Activated CD4-positive, CD25-positive, alpha-beta regulatory T cell treated with anti-CD3 and anti-CD28 coated beads, Interleukin-2, amount 50 U/mL, for 24 hours (primary cell): ENCODE measurements around the gene ITSN1.
"Not testable (repeated sequence)": the region's sequence is repeated elsewhere in the genome, so short reads cannot be mapped to it uniquely, and the experiment has no call there.

ENCODE experiments used
- ATAC-seq, 2 donors: fragments of 150-1000 bp; cut with Tn5 transposase; one replicate each; pipeline ENCODE4 v1.10.0; 2021; ENCODE audit warnings: mild to moderate bottlenecking in 1 of 2, moderate library complexity in 1 of 2

Gene ITSN1

DNA sequence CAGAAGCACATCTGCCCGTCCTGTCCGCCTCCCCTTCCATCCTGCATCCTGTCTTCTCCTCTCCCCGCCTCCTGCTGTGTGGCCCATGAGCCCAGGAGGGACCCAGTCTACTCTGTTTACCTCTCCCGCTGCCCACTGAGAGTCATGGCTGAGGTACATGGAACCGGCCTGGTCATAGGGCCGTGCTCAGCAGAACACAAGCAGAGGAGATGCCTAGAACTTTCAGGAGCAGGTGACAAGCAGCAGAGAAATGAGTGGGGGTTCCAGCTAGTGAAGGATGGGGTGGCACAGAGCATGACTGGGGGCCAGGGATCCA is 202.5 kb downstream of the ITSN1 start:
- ATAC-seq = no peak

DNA sequence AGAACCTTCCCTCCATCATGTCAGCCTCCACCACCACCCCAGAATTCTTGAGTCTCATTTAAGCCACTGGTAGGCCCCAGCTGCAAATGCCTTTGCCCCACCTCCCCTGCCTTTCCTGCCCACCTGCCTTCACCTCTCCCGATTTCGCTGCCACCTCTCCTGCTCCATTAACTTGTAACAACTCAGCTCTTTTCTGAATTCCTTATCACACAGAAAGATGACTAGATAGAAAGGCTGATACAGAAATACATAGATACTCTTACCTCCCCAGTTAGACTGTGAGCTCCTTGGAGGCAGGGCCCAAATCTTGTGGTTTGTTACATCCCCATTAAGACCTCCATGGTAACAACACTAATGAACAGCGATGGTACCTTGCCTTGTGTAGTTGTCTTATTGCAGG is 203.8 kb downstream of the ITSN1 start:
- ATAC-seq = no peak

DNA sequence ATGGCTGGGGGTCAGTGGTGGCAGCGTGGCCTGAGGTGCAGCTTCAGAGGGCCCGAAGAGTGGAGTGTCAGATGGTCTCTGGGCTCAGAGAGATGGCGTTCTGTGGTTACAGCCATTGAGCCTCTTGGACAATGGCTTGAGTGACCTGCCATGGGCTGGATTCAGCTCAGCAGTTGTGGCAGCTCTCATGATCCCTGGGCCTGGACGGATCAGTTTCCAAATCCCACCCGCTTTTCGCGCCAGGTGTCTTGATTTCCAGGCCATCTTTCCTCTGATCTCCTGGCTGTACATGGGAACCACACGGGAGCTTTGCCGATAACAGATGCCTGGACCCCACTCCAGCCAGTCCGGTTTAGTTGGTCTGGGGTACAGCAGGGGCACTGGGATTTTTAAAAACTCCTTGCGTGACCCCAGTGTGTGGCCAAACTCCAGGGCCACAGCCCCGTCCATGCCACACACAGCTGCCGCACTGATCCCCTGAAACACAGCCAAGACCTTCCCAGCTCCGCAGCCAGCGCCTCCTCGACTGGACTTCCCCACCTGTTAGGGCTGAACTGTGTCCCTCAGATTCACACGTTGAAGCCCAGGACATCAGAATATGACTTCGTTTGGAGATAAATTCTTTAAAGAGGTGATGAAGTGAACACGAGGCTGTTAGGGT is 205.4 kb downstream of the ITSN1 start:
- ATAC-seq = no peak

DNA sequence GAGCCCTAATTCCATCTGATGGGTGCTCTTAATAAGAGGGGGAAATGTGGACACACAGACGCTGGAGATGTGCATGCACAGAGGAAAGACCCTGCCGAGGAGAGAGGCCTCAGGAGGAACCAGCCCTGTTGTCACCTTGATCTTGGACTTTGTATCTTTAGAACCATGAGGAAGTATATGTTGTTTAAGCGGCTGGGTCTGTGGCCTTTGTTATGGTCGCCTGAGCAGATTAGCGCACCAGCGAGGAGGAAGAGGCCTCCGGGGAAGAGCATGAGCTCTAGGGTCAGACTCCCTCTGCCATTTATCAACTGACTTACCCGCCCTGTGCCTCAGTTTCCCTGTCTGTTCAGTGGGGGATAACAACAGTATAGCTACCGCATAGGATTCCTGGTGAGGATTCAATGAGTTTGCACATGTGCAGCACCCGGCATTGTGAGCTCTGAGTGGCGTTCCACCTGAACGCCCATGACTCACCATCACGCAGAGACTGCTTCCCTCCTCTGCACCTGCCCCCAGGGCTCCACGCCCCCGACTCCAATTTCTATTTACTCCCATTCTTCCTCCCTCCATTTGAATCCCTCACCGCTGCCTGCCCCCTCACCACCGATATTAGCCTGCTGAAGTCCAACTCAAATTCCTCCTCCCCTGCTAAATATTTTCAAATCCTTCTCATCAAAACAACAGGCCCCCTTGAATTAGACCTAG is 206.1 kb downstream of the ITSN1 start:
- no peak for ATAC-seq

DNA sequence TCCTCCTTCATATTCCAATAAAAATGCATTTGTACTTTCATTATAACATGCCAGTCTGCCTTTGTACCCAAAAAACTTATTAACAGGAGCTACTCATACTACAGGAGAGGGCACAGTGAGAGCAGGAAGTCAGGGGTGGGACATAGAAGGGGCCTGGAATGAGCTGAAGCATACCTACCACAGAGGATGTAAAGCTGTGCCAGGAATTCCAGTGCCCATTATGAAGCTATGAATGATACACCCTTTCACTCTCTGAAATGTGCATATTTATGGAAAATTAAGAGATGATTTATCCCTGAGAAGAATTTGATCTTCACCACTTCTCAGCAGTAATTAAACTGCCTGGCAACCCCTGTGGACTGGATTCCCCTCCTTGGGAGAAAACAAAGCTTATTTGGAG is 207.5 kb downstream of the ITSN1 start:
- no peak for ATAC-seq

DNA sequence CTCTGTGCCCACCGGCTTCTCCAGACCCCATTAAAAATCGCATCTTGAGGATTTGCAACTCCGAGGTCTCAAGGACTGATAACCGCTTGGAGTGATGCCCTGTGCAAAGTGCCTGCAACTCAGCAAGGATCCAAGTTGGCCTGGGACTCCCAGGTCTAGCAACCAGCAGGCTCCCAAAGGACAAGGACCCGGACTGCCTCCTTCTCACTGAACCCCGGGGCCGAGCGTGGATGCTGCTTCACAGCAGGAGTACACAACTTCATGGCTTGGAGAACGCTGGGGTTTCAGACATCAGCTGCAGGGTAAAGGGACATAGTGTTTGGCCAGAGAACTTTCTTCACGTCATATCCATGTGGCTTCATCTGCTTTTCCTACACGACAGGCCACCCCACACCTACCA is 208.1 kb downstream of the ITSN1 start:
- ATAC-seq = no peak

DNA sequence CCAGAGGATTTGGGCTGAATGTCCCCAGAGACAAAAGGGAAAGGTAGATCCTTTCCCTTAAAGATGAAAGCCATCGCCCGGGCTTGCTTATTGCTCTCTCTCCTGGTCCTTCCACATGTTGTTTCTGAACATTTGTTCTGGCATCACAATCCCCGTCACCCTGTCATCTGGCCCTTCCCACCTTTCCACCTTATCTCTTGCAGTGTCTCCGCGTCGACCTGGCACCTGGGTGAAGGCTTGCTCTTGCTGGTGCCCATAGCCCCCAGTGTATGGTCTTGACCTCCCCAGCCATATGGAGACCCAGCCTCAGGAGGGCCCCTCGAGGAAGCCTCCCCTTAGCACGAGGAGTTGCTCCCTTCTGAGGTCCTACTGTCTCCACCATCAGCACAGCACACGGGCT is 208.7 kb downstream of the ITSN1 start:
- no peak for ATAC-seq

DNA sequence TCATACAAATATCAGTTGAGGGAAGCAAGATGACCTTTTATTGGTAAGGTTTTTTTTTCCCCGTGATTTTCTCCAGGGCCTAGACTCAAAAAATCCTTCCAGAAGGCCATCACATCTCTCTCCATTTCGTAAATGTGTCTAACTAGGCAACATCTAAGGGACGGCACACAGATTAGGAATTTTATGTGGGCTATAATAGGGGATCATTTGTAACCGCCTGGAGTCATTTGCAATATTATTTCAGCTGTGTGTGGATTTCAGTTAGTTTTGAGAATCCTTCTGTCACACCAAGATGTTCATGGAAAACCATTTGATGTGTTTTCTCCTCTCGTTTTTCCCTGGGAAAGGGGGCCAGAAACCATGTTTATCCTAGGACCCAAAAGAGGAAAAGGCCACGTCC is 210.2 kb downstream of the ITSN1 start:
- no peak for ATAC-seq

DNA sequence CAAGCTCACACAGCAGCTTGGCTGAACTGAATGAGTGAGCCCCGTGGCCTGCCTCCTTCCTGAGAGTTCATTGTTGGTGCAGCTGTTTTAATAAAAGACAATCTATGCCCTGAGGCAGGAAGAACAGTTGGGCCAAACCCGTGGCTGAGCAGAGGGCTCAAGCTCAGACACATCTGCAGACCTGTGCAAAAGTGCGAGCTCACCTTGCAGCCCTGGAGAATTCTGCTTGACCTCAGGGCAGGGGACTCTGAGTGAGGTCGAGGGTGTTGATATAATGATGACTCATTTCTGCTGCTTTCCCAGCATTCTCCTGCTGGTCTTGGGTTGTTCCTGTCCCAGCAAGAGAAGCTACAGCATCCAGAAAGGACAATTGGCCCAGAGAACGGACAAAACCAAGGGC is 212.3 kb downstream of the ITSN1 start:
- no peak for ATAC-seq

DNA sequence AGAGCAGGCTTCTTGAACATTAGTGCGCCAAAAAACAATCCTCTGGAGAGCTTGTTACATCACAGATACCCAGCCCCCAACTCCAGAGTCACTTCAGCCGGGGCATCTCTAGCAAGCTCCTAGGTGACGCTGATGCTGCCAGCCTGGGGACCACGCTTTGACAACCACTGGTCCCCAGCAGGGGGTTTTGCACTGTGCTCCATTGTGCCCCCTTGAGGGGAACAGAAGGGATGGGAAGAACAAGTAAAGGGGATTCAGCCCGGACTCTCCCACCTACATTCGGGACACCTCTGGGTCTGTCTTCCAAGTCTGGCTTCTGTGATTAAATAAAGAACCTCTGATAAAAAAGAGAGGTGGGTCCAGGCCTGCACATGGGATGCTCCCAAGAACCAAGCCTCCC is 212.9 kb downstream of the ITSN1 start:
- no peak for ATAC-seq

DNA sequence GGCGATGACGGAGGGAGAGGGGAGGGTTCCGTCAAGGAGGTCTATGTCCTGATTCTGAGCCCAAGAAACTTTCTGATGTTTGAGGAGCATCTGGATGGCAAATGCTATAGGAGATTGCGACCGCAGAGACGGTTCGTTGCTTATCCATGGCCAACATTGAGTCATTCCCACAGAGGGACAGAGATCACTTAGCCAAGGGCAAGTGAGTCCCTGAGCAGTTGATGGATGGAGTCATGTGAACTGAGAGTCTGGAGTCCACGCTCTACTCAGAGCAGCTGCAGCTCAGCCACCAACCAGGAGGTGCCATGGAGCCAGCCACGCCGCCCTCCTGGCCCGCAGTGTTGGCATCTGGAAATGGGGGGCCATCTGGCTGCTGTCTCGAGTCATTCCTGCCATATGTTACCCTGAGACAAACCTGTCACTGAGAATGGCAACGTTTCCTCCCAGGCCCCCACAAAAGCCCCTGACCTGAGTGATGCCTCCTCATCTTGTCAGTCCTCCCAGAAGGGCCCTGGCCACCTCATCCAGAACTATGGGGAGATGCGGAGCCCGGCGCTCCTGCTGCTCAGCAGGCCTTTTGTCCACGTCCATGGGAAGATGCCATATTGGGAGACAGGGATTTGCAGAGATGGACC is 214.7 kb downstream of the ITSN1 start:
- ATAC-seq = no peak

DNA sequence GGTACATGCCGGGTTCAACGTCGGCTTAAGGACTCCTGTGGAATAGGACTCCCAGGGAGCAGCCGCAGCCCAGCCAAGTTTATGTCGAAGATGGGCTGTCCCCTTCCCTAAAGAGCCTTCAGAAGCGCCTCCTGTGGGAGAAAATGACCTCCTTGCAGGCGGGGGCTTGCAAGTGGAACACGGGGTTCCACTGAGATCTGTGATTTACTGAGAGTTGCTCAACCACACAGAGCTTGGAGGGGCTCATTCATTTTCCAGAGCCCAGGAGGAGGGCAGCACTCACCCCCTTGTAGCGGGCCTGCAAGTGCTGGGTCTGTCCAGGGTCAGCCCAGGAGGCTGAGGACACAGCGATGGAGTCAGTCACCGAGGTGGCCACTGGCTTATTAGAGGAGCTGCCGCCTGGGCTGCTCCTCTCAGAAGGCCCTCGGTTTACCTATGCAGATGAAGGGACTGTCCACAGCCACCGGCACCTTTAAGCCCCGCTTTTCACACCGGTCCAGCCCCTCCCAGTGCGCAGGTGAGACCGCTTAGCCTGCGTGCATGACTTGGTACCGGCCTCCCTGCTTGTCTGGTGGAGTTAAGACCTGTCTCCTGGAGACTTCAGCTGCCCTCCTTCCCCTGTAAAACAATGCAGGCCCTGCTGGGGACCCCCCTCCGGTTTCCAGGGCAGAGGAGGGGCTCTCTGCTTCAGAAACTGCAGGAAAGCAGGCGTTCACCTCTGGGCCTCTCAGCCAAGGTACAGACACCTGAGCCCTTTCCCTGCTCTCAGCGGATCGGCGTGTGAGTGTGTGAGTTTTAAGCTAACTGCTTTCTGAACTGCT is 215.8 kb downstream of the ITSN1 start:
- ATAC-seq = no peak

DNA sequence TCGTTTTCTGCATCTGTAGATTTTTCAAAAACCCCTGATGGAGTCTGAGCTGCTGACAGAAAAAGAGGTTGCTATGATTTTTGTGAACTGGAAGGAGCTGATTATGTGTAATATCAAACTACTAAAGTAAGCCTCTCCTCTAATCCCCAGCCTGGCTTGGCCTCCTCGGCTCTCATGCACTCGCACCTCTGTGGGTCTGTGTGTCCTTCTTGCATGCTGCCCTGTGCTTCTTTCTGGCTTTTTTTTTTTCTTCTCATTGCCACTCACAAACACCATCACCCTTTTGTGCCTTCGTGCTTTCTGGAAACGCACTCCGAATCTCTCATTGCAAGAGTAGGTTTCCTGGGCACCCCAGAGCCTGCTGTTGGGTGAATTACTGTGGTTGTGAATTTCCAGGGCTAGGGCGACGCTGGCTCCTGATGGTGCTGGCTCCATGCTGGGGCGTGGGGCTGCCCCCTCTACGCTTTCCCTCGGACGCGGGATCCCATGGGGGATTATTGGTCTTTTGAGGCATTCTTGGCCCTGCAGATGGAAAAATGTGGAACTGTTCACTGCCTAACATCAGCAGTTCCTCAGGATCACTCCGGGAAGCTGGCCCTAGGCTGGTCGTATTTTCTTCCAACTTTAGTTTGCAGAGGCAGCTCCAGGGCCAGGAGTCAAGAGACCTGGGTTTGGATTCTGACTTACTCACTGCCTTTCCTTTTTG is 216.5 kb downstream of the ITSN1 start:
- ATAC-seq = no peak

DNA sequence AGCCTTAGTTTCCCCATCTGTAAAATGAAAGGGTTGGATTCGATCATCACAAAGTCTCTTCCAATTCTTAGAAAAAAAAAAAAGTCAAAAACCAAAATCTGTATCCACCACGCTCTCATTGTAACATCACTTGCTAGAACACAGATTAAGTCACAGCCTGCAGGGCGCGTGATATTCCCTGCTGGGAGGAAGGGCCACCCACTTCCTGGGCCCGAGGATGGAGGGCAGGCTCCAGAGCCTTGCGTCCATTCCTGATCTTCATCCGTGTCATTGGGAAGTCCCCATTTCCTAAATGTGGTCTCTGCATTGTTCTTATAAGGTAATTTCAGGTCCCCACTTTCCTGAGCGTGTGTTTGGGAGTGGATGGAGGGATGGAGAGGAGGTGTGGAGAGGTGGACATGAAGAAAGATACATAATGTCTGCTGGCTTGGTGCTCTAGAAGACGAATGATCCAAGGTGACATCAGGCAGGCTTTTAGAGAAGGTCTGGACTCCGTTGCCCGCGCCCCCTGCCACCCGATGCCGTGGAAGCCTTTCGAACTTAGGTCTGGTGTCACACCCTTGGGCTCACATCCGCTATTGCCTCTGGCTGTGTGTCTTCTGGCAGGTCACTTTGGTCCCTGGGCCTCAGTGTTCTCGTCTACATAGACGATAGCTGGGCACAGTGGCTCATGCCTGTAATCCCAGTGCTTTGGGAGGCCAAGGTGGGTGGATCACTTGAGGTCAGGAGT is 217.2 kb downstream of the ITSN1 start:
- no peak for ATAC-seq

DNA sequence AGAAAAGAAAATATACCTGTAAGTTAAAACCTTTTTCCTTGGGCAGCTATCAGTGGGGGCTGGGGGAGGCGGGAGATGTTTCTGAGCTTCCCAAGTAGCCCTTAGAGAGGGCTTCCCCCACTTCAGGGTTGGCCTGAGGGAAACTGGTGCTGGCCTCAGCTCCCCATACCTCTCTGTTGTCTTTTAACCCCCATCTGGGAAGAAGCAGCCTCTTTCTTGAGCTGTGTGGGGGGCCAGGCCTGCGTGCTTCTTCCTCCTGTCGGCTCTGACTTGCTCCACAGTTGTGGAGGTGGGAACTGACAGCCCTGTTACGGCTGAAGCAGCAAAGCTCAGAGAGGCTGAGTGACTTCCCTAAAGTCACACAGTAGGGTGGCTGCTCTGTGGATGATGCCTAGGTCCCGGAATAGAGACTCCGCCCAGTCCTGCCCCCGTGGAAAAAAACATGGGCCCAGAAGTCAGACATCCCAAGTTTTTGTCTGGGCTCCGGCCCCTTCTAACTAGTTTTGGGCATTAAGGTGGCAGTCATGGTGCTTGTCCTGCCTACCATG is 218.1 kb downstream of the ITSN1 start:
- ATAC-seq = no peak

DNA sequence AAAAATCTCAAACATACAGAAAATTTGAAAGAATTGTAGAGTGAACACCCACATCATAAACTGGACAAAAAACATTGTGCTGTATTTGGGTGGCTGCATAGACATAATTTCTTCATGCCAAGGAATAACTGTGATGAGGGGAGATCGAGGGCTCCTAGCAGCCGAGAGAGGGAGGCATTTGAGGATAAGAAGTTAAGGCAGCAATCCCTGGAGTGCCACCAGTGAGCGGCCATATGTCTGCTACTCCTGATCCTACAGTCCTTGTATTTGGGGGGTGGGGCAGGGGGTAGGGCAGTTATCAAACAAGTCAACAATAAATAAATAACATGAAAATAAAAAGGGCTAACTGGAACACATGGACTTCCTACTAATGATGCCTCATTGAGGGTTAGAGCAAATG is 218.8 kb downstream of the ITSN1 start:
- ATAC-seq = no peak

DNA sequence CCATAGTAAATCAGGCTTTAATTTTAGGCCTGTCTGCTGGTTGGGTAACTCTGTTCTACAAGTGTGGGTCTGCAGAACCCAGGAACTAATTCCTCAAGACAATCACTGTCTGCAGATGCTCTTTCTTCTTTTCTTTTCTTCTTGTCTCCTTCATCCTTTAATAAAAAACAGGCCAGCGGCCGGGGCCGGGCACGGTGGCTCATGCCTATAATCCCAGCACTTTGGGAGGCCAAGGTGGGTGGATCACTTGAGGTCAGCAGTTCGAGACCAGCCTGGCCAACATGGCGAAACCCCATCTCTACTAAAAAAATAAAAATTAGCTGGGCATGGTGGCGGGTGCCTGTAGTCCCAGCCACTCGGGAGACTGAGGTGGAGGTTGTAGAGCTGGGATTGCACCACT is 220.9 kb downstream of the ITSN1 start:
- ATAC-seq = not testable (repeated sequence)

DNA sequence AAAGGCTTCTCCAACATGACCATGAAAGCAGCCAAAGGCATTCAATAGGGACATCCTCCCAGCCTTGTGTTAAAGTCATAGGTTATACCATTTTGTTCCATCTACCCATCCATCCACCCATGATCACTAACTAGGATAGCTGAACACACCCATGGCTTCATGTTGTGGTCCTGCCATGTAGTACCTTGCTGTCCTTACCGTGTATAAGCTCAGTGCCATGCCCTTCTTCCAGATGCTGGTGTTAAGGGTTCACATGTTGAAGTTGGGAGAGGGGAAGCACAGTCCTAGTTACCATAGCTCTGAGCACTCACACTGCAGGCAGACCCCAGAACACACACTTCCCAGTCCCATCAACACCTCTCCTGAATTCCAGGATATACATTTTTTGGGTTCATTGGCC is 221.8 kb downstream of the ITSN1 start:
- no peak for ATAC-seq

DNA sequence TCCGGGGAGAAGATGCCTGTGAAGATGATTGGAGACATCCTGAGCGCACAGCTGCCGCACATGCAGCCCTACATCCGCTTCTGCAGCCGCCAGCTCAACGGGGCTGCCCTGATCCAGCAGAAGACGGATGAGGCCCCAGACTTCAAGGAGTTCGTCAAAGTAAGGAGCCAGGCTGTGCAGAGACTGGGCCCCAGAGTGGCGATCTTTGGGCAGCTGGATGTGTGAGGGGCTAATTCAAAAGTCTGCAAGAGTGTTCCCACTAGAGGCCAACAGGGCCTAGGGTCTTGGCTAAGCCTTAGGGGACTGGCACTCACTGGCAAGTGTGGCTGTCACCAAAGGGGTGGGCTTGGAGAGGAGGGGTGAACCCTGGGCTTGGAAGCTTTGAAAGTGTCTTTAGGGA is 222.9 kb downstream of the ITSN1 start:
- no peak for ATAC-seq

DNA sequence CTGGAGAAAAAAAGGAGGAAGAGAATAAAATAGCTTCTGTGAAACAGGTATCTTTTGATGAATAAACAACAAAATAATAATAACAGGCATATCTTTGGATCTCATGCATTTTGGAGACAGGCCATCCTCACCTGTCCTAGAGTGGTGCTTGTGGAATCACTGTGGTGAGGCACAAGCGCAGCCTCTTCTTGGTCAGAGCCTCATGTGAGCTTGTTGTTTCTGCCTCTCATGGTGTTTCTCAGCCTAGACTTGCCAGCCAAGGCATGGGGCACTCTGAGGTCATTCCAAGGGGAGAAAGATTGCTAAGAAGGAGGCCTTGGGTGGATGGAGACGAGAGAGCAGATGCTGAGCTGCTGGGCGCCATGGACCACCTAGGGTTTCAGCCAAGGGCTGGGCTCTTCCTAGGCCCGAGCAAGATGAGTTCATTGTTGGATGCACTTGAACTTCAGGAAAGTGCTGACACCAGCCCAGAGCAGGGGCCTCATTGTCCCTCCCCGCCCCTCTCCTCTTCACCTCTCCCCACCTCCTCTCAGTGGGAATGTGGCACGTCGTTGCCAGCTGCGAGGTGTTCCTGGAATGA is 223.8 kb downstream of the ITSN1 start:
- ATAC-seq = no peak

DNA sequence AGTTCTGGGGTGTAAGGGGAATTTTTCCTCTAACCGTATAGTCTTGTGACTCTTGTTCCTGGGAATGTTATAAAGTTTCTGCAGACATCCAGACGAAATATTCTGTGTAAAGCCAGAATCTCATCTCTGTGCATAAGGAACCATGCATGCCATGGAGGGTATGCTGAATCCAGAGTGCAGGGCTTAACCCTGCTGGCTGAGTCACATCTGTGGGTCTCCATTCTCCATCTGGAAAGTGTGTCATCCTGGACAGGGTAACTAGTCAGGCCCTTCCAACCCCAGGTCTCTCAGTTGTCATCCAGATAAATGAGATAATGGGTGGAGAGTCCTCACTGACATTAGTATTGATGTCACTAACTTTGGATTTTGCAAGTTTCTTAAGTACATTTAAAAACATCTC is 224.5 kb downstream of the ITSN1 start:
- ATAC-seq = no peak

DNA sequence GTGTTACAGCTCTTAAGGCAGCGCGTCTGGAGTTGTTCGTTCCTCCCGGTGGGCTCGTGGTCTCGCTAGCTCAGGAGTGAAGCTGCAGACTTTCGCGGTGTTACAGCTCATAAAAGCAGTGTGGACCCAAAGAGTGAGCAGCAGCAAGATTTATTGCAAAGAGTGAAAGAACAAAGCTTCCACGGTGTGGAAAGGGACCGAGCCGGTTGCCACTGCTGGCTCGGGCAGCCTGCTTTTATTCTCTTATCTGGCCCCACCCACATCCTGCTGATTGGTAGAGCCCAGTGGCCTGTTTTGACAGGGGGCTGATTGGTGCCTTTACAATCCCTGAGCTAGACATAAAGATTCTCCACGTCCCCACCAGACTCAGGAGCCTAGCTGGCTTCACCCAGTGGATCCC is 225.6 kb downstream of the ITSN1 start:
- not testable (repeated sequence) for ATAC-seq
